ENCODE results near the gene CAMK2B. TPM values are rescaled to one million over a fixed set of nuclear protein-coding genes. Genes with fewer than 3 reads are reported as not detected.
"Not testable (repeated sequence)": the region's sequence is repeated elsewhere in the genome, so short reads cannot be mapped to it uniquely, and the experiment has no call there.

The CAMK2B gene
- total and polyA plus RNA-seq, 9 donors, result 0.22 to 1.4 (median 0.45) TPM; not detected in 2

- H3K9me3 ChIP-seq, result peaks cover 0 to 6% of the 10 kb centered on the region in 2 donors
- WGBS, 3 donors, result 52 to 68% (median 62%) methylated on average over 4 of the region's 4 CpGs
- TF ChIP-seq, protein P1, sequence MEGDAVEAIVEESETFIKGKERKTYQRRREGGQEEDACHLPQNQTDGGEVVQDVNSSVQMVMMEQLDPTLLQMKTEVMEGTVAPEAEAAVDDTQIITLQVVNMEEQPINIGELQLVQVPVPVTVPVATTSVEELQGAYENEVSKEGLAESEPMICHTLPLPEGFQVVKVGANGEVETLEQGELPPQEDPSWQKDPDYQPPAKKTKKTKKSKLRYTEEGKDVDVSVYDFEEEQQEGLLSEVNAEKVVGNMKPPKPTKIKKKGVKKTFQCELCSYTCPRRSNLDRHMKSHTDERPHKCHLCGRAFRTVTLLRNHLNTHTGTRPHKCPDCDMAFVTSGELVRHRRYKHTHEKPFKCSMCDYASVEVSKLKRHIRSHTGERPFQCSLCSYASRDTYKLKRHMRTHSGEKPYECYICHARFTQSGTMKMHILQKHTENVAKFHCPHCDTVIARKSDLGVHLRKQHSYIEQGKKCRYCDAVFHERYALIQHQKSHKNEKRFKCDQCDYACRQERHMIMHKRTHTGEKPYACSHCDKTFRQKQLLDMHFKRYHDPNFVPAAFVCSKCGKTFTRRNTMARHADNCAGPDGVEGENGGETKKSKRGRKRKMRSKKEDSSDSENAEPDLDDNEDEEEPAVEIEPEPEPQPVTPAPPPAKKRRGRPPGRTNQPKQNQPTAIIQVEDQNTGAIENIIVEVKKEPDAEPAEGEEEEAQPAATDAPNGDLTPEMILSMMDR (IDR thresholded peaks at IDR 0.05), result no peak
- TF ChIP-seq EP300 (IDR thresholded peaks at IDR 0.05), result no peak
- TF ChIP-seq POLR2A (IDR thresholded peaks at IDR 0.05), result no peak
- H3K27me3 ChIP-seq, result no peaks in the 10 kb centered on the region
- no peak overlapping the region for H3K4me3 ChIP-seq
- intact Hi-C loops (cut with DNase I), result no loop called here
- no peak for DNase-seq
- H3K4me1 ChIP-seq (ENCODE audit: insufficient read depth), result no peaks in the 10 kb centered on the region
- no peak overlapping the region for H3K27ac ChIP-seq
- H3K36me3 ChIP-seq, result no peaks in the 10 kb centered on the region
These were observed 147.7 kb downstream of the CAMK2B start for GRCh38 chr7:44177570-44178131.

GRCh38 chr7:44176486-44176885, 148.9 kb downstream of the CAMK2B start:
- H3K4me1 ChIP-seq (ENCODE audit: insufficient read depth), result no peaks in the 10 kb centered on the region
- H3K36me3 ChIP-seq, result no peaks in the 10 kb centered on the region
- intact Hi-C loops (cut with DNase I), result no loop called here
- TF ChIP-seq, protein P1 (IDR thresholded peaks at IDR 0.05), result no peak
- TF ChIP-seq EP300 (IDR thresholded peaks at IDR 0.05), result no peak
- TF ChIP-seq POLR2A (IDR thresholded peaks at IDR 0.05), result no peak
- H3K27me3 ChIP-seq, result no peaks in the 10 kb centered on the region
- 58 to 86% (median 59%) methylated on average over 7 of the region's 7 CpGs for WGBS, 3 donors
- no peak for DNase-seq
- H3K4me3 ChIP-seq, result no peak overlapping the region
- H3K9me3 ChIP-seq, result no peaks in the 10 kb centered on the region
- H3K27ac ChIP-seq, result no peak overlapping the region

- no peak for TF ChIP-seq EP300 (IDR thresholded peaks at IDR 0.05)
- TF ChIP-seq, protein P1 (IDR thresholded peaks at IDR 0.05), result no peak
- intact Hi-C loops (cut with DNase I), result no loop called here
- DNase-seq, result no peak
- Histone ChIP-seq H3K4me1 (ENCODE audit: insufficient read depth) (no peaks in the 10 kb centered on the region), H3K27ac (no peak overlapping the region), H3K27me3 (no peaks in the 10 kb centered on the region), H3K4me3 (no peak overlapping the region), H3K36me3 (no peaks in the 10 kb centered on the region), H3K9me3 (no peaks in the 10 kb centered on the region)
- WGBS, 3 donors, result 68 to 74% (median 70%) methylated on average over 3 of the region's 3 CpGs
These were observed 149.7 kb downstream of the CAMK2B start for GRCh38 chr7:44175730-44176129.

- H3K27ac ChIP-seq; intact Hi-C loops (cut with DNase I); H3K4me1 ChIP-seq (ENCODE audit: insufficient read depth); H3K9me3 ChIP-seq; H3K27me3 ChIP-seq; H3K36me3 ChIP-seq; H3K4me3 ChIP-seq; DNase-seq: not testable (repeated sequence)
- WGBS, 3 donors, result 73 to 91% (median 89%) methylated on average over 1 of the region's 1 CpG
These were observed 150.8 kb downstream of the CAMK2B start for GRCh38 chr7:44174694-44174948.

GRCh38 chr7:44173911-44174693, 151.3 kb downstream of the CAMK2B start:
- no peaks in the 10 kb centered on the region for H3K9me3 ChIP-seq

More at GRCh38 chr7:44173911-44174693, 151.3 kb downstream of the CAMK2B start:
- Histone ChIP-seq H3K4me3 (no peak overlapping the region), H3K36me3 (no peaks in the 10 kb centered on the region), H3K27me3 (no peaks in the 10 kb centered on the region), H3K27ac (no peak overlapping the region), H3K4me1 (ENCODE audit: insufficient read depth) (no peaks in the 10 kb centered on the region)
- WGBS, 3 donors, result 23 to 35% (median 32%) methylated on average over 3 of the region's 3 CpGs
- intact Hi-C loops (cut with DNase I), result no loop called here
- no peak for TF ChIP-seq EP300 (IDR thresholded peaks at IDR 0.05)
- TF ChIP-seq POLR2A (IDR thresholded peaks at IDR 0.05), result no peak
- TF ChIP-seq, protein P1 (IDR thresholded peaks at IDR 0.05), result no peak
- no peak for DNase-seq
